Right lobe of liver (tissue), 4 donors: ENCODE data around the gene ACAP2.

Source experiments
- POLR2A ChIP-seq: fragments of 450-650 bp; IDR thresholded peaks from one replicate; pipeline ENCODE4 v1.6.1; 2017; ENCODE audit warnings: antibody characterized with exemption, mild to moderate bottlenecking
- TF ChIP-seq, protein P1 (sequence below), 4 donors: fragments of 200-600 bp in 3 of 4; fragments of 450-650 bp in 1 of 4; IDR thresholded peaks; one replicate each; pipeline versions ENCODE4 v1.5.1 to v1.8.0; 2016 to 2022; ENCODE audit warnings: antibody characterized with exemption in 4 of 4, mild to moderate bottlenecking in 2 of 4
- donor health status: DM: no; HTN: no; CAD: no.
- donor health status: DM: no; HTN: no; CAD: no.
- donor health status: DM: no; HTN: yes; CAD: no.

GRCh38 chr3:195405651-195406050 is 37.2 kb downstream of the ACAP2 start:
- TF ChIP-seq, protein P1, sequence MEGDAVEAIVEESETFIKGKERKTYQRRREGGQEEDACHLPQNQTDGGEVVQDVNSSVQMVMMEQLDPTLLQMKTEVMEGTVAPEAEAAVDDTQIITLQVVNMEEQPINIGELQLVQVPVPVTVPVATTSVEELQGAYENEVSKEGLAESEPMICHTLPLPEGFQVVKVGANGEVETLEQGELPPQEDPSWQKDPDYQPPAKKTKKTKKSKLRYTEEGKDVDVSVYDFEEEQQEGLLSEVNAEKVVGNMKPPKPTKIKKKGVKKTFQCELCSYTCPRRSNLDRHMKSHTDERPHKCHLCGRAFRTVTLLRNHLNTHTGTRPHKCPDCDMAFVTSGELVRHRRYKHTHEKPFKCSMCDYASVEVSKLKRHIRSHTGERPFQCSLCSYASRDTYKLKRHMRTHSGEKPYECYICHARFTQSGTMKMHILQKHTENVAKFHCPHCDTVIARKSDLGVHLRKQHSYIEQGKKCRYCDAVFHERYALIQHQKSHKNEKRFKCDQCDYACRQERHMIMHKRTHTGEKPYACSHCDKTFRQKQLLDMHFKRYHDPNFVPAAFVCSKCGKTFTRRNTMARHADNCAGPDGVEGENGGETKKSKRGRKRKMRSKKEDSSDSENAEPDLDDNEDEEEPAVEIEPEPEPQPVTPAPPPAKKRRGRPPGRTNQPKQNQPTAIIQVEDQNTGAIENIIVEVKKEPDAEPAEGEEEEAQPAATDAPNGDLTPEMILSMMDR (IDR thresholded peaks at IDR 0.05) = no peak
- TF ChIP-seq POLR2A = no peak
